Liver (tissue), 9 donors: ENCODE results near the gene PAPPA. TPM values are rescaled to one million over a fixed set of nuclear protein-coding genes. Genes with fewer than 3 reads are reported as not detected.

Experiments
- DNase-seq: peaks from one replicate; pipeline ENCODE4 v3.0.0-alpha.2; 2017; ENCODE audit warnings: low spot score
- H3K27ac ChIP-seq, 2 donors: one replicate each; pipeline ENCODE4 v1.7.0; 2013; ENCODE audit warnings: inconsistent platforms in 2 of 2, low read length in 2 of 2, control low read depth in 1 of 2, low read depth in 1 of 2, mild to moderate bottlenecking in 1 of 2
- H3K27me3 ChIP-seq, 4 donors: one replicate each; pipeline versions ENCODE4 v1.6.1 to v1.7.0; 2013; ENCODE audit warnings: low read length in 3 of 4, inconsistent platforms in 1 of 4, mild to moderate bottlenecking in 1 of 4, moderate library complexity in 1 of 4; ENCODE audit not compliant: control insufficient read depth in 4 of 4, insufficient read depth in 4 of 4
- H3K36me3 ChIP-seq, 4 donors: one replicate each; pipeline versions ENCODE4 v1.6.1 to v1.7.0; 2013; ENCODE audit warnings: low read length in 3 of 4, mild to moderate bottlenecking in 3 of 4, low read depth in 1 of 4, moderate library complexity in 1 of 4; ENCODE audit not compliant: control insufficient read depth in 4 of 4, insufficient read depth in 3 of 4
- H3K4me1 ChIP-seq, 4 donors: one replicate each; pipeline versions ENCODE4 v1.6.1 to v1.7.0; 2013; ENCODE audit warnings: low read length in 3 of 4, mild to moderate bottlenecking in 3 of 4, moderate library complexity in 1 of 4; ENCODE audit not compliant: control insufficient read depth in 4 of 4, insufficient read depth in 4 of 4
- H3K4me3 ChIP-seq, 3 donors: one replicate each; pipeline versions ENCODE4 v1.6.1 to v1.7.0; 2013; ENCODE audit warnings: low read length in 3 of 3, control low read depth in 1 of 3, low read depth in 1 of 3, mild to moderate bottlenecking in 1 of 3
- H3K9ac ChIP-seq, 2 donors: one replicate each; pipeline ENCODE4 v1.7.0; 2013; ENCODE audit warnings: low read length in 2 of 2, mild to moderate bottlenecking in 2 of 2, moderate library complexity in 2 of 2, control low read depth in 1 of 2, low read depth in 1 of 2
- H3K9me3 ChIP-seq, 4 donors: one replicate each; pipeline versions ENCODE4 v1.6.1 to v1.7.0; 2013; ENCODE audit warnings: low read length in 3 of 4; ENCODE audit not compliant: control insufficient read depth in 4 of 4
- EGR1 ChIP-seq, 2 donors: IDR thresholded peaks; 2 replicates each; pipeline ENCODE4 v1.6.1; 2016 to 2018; ENCODE audit warnings: antibody characterized with exemption in 2 of 2, low read depth in 2 of 2
- FOXA1 ChIP-seq: IDR thresholded peaks from 2 replicates; pipeline ENCODE4 v1.6.1; 2016; ENCODE audit warnings: antibody characterized with exemption
- FOXA2 ChIP-seq: IDR thresholded peaks from 2 replicates; pipeline ENCODE4 v1.6.1; 2016; ENCODE audit warnings: antibody characterized with exemption
- GABPA ChIP-seq, 2 donors: IDR thresholded peaks in 1 of 2; conservative IDR thresholded peaks in 1 of 2; 2 replicates each; pipeline ENCODE4 v1.6.1; 2016; ENCODE audit warnings: antibody characterized with exemption in 2 of 2, mild to moderate bottlenecking in 1 of 2, moderate library complexity in 1 of 2
- HNF4A ChIP-seq, 2 donors: conservative IDR thresholded peaks; 2 replicates each; pipeline ENCODE4 v1.6.1; 2016; ENCODE audit warnings: antibody characterized with exemption in 2 of 2, mild to moderate bottlenecking in 2 of 2
- JUND ChIP-seq, 2 donors: IDR thresholded peaks; 2 replicates each; pipeline ENCODE4 v1.6.1; 2016; ENCODE audit warnings: antibody characterized with exemption in 2 of 2
- NR2F2 ChIP-seq: IDR thresholded peaks from 2 replicates; pipeline ENCODE4 v1.6.1; 2016; ENCODE audit warnings: antibody characterized with exemption
- RAD21 ChIP-seq, 2 donors: IDR thresholded peaks; 2 replicates each; pipeline ENCODE4 v1.6.1; 2016; ENCODE audit warnings: antibody characterized with exemption in 2 of 2, mild to moderate bottlenecking in 2 of 2
- RXRA ChIP-seq, 2 donors: IDR thresholded peaks; 2 replicates each; pipeline ENCODE4 v1.6.1; 2017 to 2018; ENCODE audit warnings: antibody characterized with exemption in 2 of 2, mild to moderate bottlenecking in 1 of 2
- SP1 ChIP-seq: IDR thresholded peaks from 2 replicates; pipeline ENCODE4 v1.6.1; 2018; ENCODE audit warnings: antibody characterized with exemption, mild to moderate bottlenecking
- YY1 ChIP-seq: IDR thresholded peaks from 2 replicates; pipeline ENCODE4 v1.6.1; 2016; ENCODE audit warnings: antibody characterized with exemption, mild to moderate bottlenecking
- WGBS: extraction: QIAGEN DNeasy Blood & Tissue Kit; methylation state at CpG from one replicate; pipeline ENCODE4 v1.1.7; 2013; 5-methylcytosine and 5-hydroxymethylcytosine counted together
- polyA plus RNA-seq, 2 donors: library from polyadenylated mRNA; stranded (reverse) in 1 of 2; unstranded in 1 of 2; fragments of 200-250 nt in 1 of 2; fragments of >200 nt in 1 of 2; fragmentation: Nextera tagmentation in 1 of 2; extraction: Ambion mirVana in 1 of 2; gene quantifications; one replicate each; pipeline versions ENCODE4 v1.2.1 to v1.2.3, GENCODE V29; 2013 to 2015
- total RNA-seq, 2 donors: library from RNA; depleted of rRNA; stranded (reverse); fragments of >200 nt; gene quantifications; one replicate each; pipeline ENCODE4 v1.2.3, GENCODE V29; 2014
- TF ChIP-seq, protein P1 (sequence below): fragments of 150-350 bp; IDR thresholded peaks from 2 replicates; pipeline ENCODE4 v1.5.1; 2017; ENCODE audit warnings: improper control_type of control experiment, low read depth, low read length; ENCODE audit not compliant: missing input control
- TF ChIP-seq, protein P2 (sequence below): IDR thresholded peaks from 2 replicates; pipeline ENCODE4 v1.6.1; 2016; ENCODE audit warnings: antibody characterized with exemption
- TF ChIP-seq, protein P3 (sequence below): IDR thresholded peaks from 2 replicates; pipeline ENCODE4 v1.6.1; 2016; ENCODE audit warnings: antibody characterized with exemption
- TF ChIP-seq, protein P4 (sequence below): IDR thresholded peaks from 2 replicates; pipeline ENCODE4 v1.6.1; 2016; ENCODE audit warnings: antibody characterized with exemption, mild to moderate bottlenecking
- donor health status: healthy.
- donor health status: healthy.
- donor health status: healthy.
- donor health status: healthy.
- donor health status: healthy.

Gene PAPPA
- total and polyA plus RNA-seq, 4 donors, result 0.03 to 0.33 (median 0.20) TPM

DNA sequence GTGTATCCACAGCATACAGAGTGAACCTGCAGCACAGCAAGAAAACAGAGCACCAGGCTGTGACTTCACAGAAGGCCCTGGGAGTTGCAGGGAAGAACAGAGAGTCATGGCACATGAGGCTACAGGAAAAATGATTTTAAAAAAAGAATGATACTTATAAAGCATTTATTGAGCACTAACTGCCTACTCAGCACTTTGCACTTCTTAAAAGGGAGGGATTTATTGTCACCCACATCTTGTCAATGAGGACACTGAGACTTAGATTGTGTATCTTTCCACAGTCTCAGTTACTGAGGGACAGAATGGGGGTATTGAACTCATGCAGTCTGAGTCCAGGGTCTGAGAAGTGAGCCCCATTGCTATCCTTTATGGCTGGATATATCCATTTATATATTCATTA, 288.9 kb downstream of the PAPPA start:
- Histone ChIP-seq H3K4me1 (no peaks in the 10 kb centered on the region), H3K27ac (no peak overlapping the region), H3K4me3 (no peak overlapping the region), H3K27me3 (no peaks in the 10 kb centered on the region), H3K36me3 (no peaks in the 10 kb centered on the region), H3K9me3 (no peaks in the 10 kb centered on the region), H3K9ac (no peak overlapping the region)
- no peak for DNase-seq
- TF ChIP-seq, protein P1, sequence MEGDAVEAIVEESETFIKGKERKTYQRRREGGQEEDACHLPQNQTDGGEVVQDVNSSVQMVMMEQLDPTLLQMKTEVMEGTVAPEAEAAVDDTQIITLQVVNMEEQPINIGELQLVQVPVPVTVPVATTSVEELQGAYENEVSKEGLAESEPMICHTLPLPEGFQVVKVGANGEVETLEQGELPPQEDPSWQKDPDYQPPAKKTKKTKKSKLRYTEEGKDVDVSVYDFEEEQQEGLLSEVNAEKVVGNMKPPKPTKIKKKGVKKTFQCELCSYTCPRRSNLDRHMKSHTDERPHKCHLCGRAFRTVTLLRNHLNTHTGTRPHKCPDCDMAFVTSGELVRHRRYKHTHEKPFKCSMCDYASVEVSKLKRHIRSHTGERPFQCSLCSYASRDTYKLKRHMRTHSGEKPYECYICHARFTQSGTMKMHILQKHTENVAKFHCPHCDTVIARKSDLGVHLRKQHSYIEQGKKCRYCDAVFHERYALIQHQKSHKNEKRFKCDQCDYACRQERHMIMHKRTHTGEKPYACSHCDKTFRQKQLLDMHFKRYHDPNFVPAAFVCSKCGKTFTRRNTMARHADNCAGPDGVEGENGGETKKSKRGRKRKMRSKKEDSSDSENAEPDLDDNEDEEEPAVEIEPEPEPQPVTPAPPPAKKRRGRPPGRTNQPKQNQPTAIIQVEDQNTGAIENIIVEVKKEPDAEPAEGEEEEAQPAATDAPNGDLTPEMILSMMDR, result no peak
- TF ChIP-seq SP1 (no peak), FOXA2 (no peak), YY1 (no peak), NR2F2 (no peak), FOXA1 (no peak), RAD21 (IDR thresholded peaks at IDR 0.05) (no peak), HNF4A (conservative IDR thresholded peaks at IDR 0.05) (no peak), GABPA (IDR thresholded peaks at IDR 0.05 in 1 of 2, conservative IDR thresholded peaks at IDR 0.05 in 1 of 2) (no peak), RXRA (IDR thresholded peaks at IDR 0.05) (no peak)
- TF ChIP-seq, protein P2, sequence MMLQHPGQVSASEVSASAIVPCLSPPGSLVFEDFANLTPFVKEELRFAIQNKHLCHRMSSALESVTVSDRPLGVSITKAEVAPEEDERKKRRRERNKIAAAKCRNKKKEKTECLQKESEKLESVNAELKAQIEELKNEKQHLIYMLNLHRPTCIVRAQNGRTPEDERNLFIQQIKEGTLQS, result no peak
- TF ChIP-seq, protein P3, sequence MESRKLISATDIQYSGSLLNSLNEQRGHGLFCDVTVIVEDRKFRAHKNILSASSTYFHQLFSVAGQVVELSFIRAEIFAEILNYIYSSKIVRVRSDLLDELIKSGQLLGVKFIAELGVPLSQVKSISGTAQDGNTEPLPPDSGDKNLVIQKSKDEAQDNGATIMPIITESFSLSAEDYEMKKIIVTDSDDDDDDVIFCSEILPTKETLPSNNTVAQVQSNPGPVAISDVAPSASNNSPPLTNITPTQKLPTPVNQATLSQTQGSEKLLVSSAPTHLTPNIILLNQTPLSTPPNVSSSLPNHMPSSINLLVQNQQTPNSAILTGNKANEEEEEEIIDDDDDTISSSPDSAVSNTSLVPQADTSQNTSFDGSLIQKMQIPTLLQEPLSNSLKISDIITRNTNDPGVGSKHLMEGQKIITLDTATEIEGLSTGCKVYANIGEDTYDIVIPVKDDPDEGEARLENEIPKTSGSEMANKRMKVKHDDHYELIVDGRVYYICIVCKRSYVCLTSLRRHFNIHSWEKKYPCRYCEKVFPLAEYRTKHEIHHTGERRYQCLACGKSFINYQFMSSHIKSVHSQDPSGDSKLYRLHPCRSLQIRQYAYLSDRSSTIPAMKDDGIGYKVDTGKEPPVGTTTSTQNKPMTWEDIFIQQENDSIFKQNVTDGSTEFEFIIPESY, result no peak

DNA sequence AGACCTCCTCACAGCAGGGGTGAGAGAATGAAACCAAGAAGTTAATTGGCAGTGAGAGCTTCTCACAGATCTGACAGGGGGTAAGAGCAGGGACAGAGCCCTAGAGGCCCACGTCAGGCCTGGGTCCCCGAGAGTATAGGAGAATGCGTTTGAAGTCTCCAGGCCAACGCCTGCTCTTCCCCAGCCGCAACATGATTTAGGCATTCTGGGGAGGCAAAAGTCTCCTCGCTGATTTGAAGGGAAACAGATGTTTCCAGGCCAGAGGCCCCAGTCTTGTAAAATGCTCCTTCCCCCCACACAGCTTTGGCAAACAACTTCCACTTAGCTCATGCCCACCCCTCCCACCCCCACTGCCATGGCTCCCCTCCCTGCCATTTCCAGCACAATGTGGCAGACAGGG, 294.3 kb downstream of the PAPPA start:
- no peak overlapping the region for H3K27ac ChIP-seq
- no peak overlapping the region for H3K9ac ChIP-seq
- no peaks in the 10 kb centered on the region for H3K4me1 ChIP-seq
- no peaks in the 10 kb centered on the region for H3K27me3 ChIP-seq
- H3K4me3 ChIP-seq, result no peak overlapping the region
- WGBS, result 69% methylated on average over 6 of the region's 6 CpGs
- TF ChIP-seq RAD21 (IDR thresholded peaks at IDR 0.05) (no peak), HNF4A (conservative IDR thresholded peaks at IDR 0.05) (no peak), FOXA2 (no peak), EGR1 (IDR thresholded peaks at IDR 0.05; ENCODE audit: low read depth in 2 of 2) (no peak), FOXA1 (no peak), RXRA (IDR thresholded peaks at IDR 0.05) (no peak), GABPA (IDR thresholded peaks at IDR 0.05 in 1 of 2, conservative IDR thresholded peaks at IDR 0.05 in 1 of 2) (no peak), SP1 (no peak), JUND (IDR thresholded peaks at IDR 0.05) (no peak)
- TF ChIP-seq, protein P4, sequence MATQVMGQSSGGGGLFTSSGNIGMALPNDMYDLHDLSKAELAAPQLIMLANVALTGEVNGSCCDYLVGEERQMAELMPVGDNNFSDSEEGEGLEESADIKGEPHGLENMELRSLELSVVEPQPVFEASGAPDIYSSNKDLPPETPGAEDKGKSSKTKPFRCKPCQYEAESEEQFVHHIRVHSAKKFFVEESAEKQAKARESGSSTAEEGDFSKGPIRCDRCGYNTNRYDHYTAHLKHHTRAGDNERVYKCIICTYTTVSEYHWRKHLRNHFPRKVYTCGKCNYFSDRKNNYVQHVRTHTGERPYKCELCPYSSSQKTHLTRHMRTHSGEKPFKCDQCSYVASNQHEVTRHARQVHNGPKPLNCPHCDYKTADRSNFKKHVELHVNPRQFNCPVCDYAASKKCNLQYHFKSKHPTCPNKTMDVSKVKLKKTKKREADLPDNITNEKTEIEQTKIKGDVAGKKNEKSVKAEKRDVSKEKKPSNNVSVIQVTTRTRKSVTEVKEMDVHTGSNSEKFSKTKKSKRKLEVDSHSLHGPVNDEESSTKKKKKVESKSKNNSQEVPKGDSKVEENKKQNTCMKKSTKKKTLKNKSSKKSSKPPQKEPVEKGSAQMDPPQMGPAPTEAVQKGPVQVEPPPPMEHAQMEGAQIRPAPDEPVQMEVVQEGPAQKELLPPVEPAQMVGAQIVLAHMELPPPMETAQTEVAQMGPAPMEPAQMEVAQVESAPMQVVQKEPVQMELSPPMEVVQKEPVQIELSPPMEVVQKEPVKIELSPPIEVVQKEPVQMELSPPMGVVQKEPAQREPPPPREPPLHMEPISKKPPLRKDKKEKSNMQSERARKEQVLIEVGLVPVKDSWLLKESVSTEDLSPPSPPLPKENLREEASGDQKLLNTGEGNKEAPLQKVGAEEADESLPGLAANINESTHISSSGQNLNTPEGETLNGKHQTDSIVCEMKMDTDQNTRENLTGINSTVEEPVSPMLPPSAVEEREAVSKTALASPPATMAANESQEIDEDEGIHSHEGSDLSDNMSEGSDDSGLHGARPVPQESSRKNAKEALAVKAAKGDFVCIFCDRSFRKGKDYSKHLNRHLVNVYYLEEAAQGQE, result no peak
- H3K9me3 ChIP-seq, result no peaks in the 10 kb centered on the region
- no peaks in the 10 kb centered on the region for H3K36me3 ChIP-seq
- DNase-seq, result no peak
